Hepatocyte (in vitro differentiated cells): ENCODE measurements around the gene MEST. TPM values are rescaled to one million over a fixed set of nuclear protein-coding genes. Genes with fewer than 3 reads are reported as not detected.

ENCODE experiments used
- DNase-seq: peaks from one replicate; pipeline ENCODE4 v3.0.0-alpha.2; 2016; ENCODE audit warnings: low spot score
- H2AFZ ChIP-seq: fragments of 200-600 bp; sonication (generic); 2 replicates; pipeline ENCODE4 v1.6.0; 2016; ENCODE audit warnings: antibody characterized with exemption, mild to moderate bottlenecking
- H3K27ac ChIP-seq: fragments of 200-600 bp; sonication (generic); 2 replicates; pipeline ENCODE4 v1.5.1; 2016; ENCODE audit warnings: mild to moderate bottlenecking
- H3K27me3 ChIP-seq: fragments of 200-600 bp; sonication (generic); 2 replicates; pipeline ENCODE4 v1.6.1; 2016
- H3K36me3 ChIP-seq: fragments of 200-600 bp; sonication (generic); replicated peaks from 2 replicates; pipeline ENCODE4 v1.5.1; 2016; ENCODE audit warnings: low read depth; ENCODE audit not compliant: insufficient read depth
- H3K4me1 ChIP-seq: fragments of 200-600 bp; sonication (generic); 2 replicates; pipeline ENCODE4 v1.5.1; 2016; ENCODE audit warnings: mild to moderate bottlenecking, moderate library complexity; ENCODE audit not compliant: insufficient read depth
- H3K4me2 ChIP-seq: fragments of 200-600 bp; sonication (generic); 2 replicates; pipeline ENCODE4 v1.6.0; 2016
- H3K4me3 ChIP-seq: fragments of 200-600 bp; sonication (generic); 2 replicates; pipeline ENCODE4 v1.5.1; 2016; ENCODE audit warnings: mild to moderate bottlenecking
- H3K79me2 ChIP-seq: fragments of 200-600 bp; sonication (generic); 2 replicates; pipeline ENCODE4 v1.6.0; 2017; ENCODE audit warnings: mild to moderate bottlenecking
- H3K9me2 ChIP-seq: fragments of 200-600 bp; sonication (generic); replicated peaks from 2 replicates; pipeline ENCODE4 v1.6.0; 2017; ENCODE audit warnings: mild to moderate bottlenecking; ENCODE audit not compliant: insufficient read depth
- H3K9me3 ChIP-seq: fragments of 200-600 bp; sonication (generic); 2 replicates; pipeline ENCODE4 v1.5.1; 2016; ENCODE audit warnings: low read depth, mild to moderate bottlenecking
- H4K20me1 ChIP-seq: fragments of 200-600 bp; sonication (generic); 2 replicates; pipeline ENCODE4 v1.6.0; 2016; ENCODE audit warnings: mild to moderate bottlenecking; ENCODE audit not compliant: insufficient read depth, poor library complexity, severe bottlenecking
- CTCF ChIP-seq: fragments of 200-600 bp; sonication (generic); IDR thresholded peaks from 2 replicates; pipeline ENCODE4 v1.5.1; 2016; ENCODE audit warnings: antibody characterized with exemption, mild to moderate bottlenecking; ENCODE audit not compliant: poor library complexity
- EZH2 ChIP-seq: fragments of 200-600 bp; sonication (generic); IDR thresholded peaks from 2 replicates; pipeline ENCODE4 v1.6.1; 2016; ENCODE audit warnings: antibody characterized with exemption, mild to moderate bottlenecking, borderline replicate concordance
- EZH2phosphoT487 ChIP-seq: fragments of 200-600 bp; sonication (generic); IDR thresholded peaks from one replicate; pipeline ENCODE4 v1.6.1; 2018; ENCODE audit warnings: antibody characterized with exemption, mild to moderate bottlenecking, low read depth, moderate library complexity; ENCODE audit not compliant: unreplicated experiment, severe bottlenecking
- WGBS: methylation state at CpG from one replicate; pipeline ENCODE4 v1.1.6; 2016; ENCODE audit warnings: low lambda C conversion rate; ENCODE audit errors: missing lambda C conversion rate; 5-methylcytosine and 5-hydroxymethylcytosine counted together
- polyA plus RNA-seq: library from polyadenylated mRNA; unstranded; fragments of >200 nt; fragmentation: Nextera tagmentation; extraction: Ambion mirVana; gene quantifications from 2 replicates; pipeline ENCODE4 v1.2.1, GENCODE V29; 2016
- total RNA-seq: library from RNA; depleted of rRNA; stranded (reverse); fragments of >200 nt; gene quantifications from 2 replicates; pipeline ENCODE4 v1.2.3, GENCODE V29; 2014

MEST gene
- total and polyA plus RNA-seq, 2 experiments from 2014 or later: 540 to 685 TPM

- peaks cover 25% of the 10 kb centered on the region for H3K4me1 ChIP-seq
- no peaks in the 10 kb centered on the region for H3K9me3 ChIP-seq
- 54% methylated on average over 50 of the region's 50 CpGs for WGBS
- no peaks in the 10 kb centered on the region for H3K27me3 ChIP-seq
- H3K4me3 ChIP-seq: peak overlapping the region; percentile 44
- no peaks in the 10 kb centered on the region for H4K20me1 ChIP-seq
- no peak for DNase-seq
- TF ChIP-seq EZH2: peak; percentile 35
- peak; percentile 3 for TF ChIP-seq CTCF
- TF ChIP-seq EZH2phosphoT487: no peak
- H3K4me2 ChIP-seq: peak overlapping the region; percentile 75
- no peaks in the 10 kb centered on the region for H3K9me2 ChIP-seq
- H3K27ac ChIP-seq: peak overlapping the region; percentile 31
- H3K36me3 ChIP-seq: no peaks in the 10 kb centered on the region
- peaks cover 45% of the 10 kb centered on the region for H3K79me2 ChIP-seq
- no peak overlapping the region for H2AFZ ChIP-seq
Observed at GRCh38 chr7:130492523-130493274, 814 bp downstream of the MEST start.

- H3K36me3 ChIP-seq: no peaks in the 10 kb centered on the region
- peak overlapping the region; percentile 75 for H3K4me2 ChIP-seq
- H2AFZ ChIP-seq: no peak overlapping the region
- no peak for DNase-seq
- no peaks in the 10 kb centered on the region for H4K20me1 ChIP-seq
- H3K27ac ChIP-seq: peak overlapping the region; percentile 31
- WGBS: 44% methylated on average over 13 of the region's 13 CpGs
- H3K79me2 ChIP-seq: peaks cover 45% of the 10 kb centered on the region
- peak overlapping the region; percentile 44 for H3K4me3 ChIP-seq
- H3K27me3 ChIP-seq: no peaks in the 10 kb centered on the region
- TF ChIP-seq CTCF (no peak), EZH2phosphoT487 (no peak), EZH2 (no peak)
- H3K9me3 ChIP-seq: no peaks in the 10 kb centered on the region
- no peaks in the 10 kb centered on the region for H3K9me2 ChIP-seq
- H3K4me1 ChIP-seq: peaks cover 23% of the 10 kb centered on the region
Observed at GRCh38 chr7:130493275-130493873, 1.5 kb downstream of the MEST start.

GRCh38 chr7:130494431-130494858, 2.6 kb downstream of the MEST start:
- peak overlapping the region; percentile 75 for H3K4me2 ChIP-seq
- H3K27ac ChIP-seq: peak overlapping the region; percentile 17
- TF ChIP-seq CTCF: no peak
- no peak for TF ChIP-seq EZH2phosphoT487
- no peak for TF ChIP-seq EZH2

More at GRCh38 chr7:130494431-130494858, 2.6 kb downstream of the MEST start:
- no peaks in the 10 kb centered on the region for H3K9me2 ChIP-seq
- no peak for DNase-seq
- no peaks in the 10 kb centered on the region for H3K9me3 ChIP-seq
- H2AFZ ChIP-seq: no peak overlapping the region
- H3K4me1 ChIP-seq: peaks cover 13% of the 10 kb centered on the region
- peak overlapping the region; percentile 44 for H3K4me3 ChIP-seq
- whole genome bisulfite sequencing: 26% methylated on average over 2 of the region's 2 CpGs
- no peaks in the 10 kb centered on the region for H4K20me1 ChIP-seq
- H3K79me2 ChIP-seq: peaks cover 45% of the 10 kb centered on the region
- H3K27me3 ChIP-seq: no peaks in the 10 kb centered on the region
- no peaks in the 10 kb centered on the region for H3K36me3 ChIP-seq
